Spleen (tissue), 11 donors: ENCODE measurements around the gene SPINT3. TPM values are rescaled to one million over a fixed set of nuclear protein-coding genes. Genes with fewer than 3 reads are reported as not detected.

Experiments
- DNase-seq: peaks from one replicate; pipeline ENCODE4 v3.0.0-alpha.2; 2020
- H3K27ac ChIP-seq, 8 donors: fragments of 200-600 bp; sonication (generic) in 7 of 8; 1 replicate in 4 of 8; 2 replicates in 4 of 8; pipeline versions ENCODE4 v1.5.0 to v1.8.0; 2016 to 2021; ENCODE audit warnings: inconsistent platforms in 4 of 8, mild to moderate bottlenecking in 4 of 8, moderate library complexity in 1 of 8
- H3K27me3 ChIP-seq, 7 donors: fragments of 200-600 bp; sonication (generic) in 6 of 7; replicated peaks in 1 of 7; 1 replicate in 4 of 7; 2 replicates in 3 of 7; pipeline versions ENCODE4 v1.5.0 to v1.8.0; 2016 to 2021; ENCODE audit warnings: inconsistent platforms in 3 of 7, mild to moderate bottlenecking in 1 of 7
- H3K36me3 ChIP-seq, 6 donors: fragments of 200-600 bp; sonication (generic) in 5 of 6; 1 replicate in 4 of 6; 2 replicates in 2 of 6; pipeline versions ENCODE4 v1.5.0 to v1.8.0; 2016 to 2021; ENCODE audit warnings: inconsistent platforms in 2 of 6
- H3K4me1 ChIP-seq, 6 donors: fragments of 200-600 bp; sonication (generic) in 5 of 6; 1 replicate in 3 of 6; 2 replicates in 3 of 6; pipeline versions ENCODE4 v1.5.0 to v1.8.0; 2016 to 2021; ENCODE audit warnings: inconsistent platforms in 3 of 6
- H3K4me3 ChIP-seq, 8 donors: fragments of 200-600 bp; sonication (generic) in 7 of 8; 1 replicate in 4 of 8; 2 replicates in 4 of 8; pipeline versions ENCODE4 v1.5.0 to v1.8.0; 2016 to 2021; ENCODE audit warnings: inconsistent platforms in 4 of 8, mild to moderate bottlenecking in 4 of 8, moderate library complexity in 2 of 8
- H3K9me3 ChIP-seq, 8 donors: fragments of 200-600 bp; sonication (generic) in 7 of 8; 1 replicate in 4 of 8; 2 replicates in 4 of 8; pipeline versions ENCODE4 v1.5.0 to v1.8.0; 2016 to 2021; ENCODE audit warnings: inconsistent platforms in 4 of 8
- CTCF ChIP-seq, 11 experiments: fragments of 200-600 bp in 7 of 11; fragments of 450-650 bp in 4 of 11; sonication (generic) in 4 of 11; IDR thresholded peaks in 8 of 11; conservative IDR thresholded peaks in 3 of 11; 1 replicate in 7 of 11; 2 replicates in 4 of 11; pipeline versions ENCODE4 v1.4.0 to v1.8.0; 2016 to 2021; ENCODE audit warnings: antibody characterized with exemption in 11 of 11, inconsistent platforms in 4 of 11, mild to moderate bottlenecking in 1 of 11
- POLR2A ChIP-seq, 3 donors: fragments of 450-650 bp; IDR thresholded peaks; one replicate each; pipeline ENCODE4 v1.5.1; 2017; ENCODE audit warnings: antibody characterized with exemption in 3 of 3, mild to moderate bottlenecking in 1 of 3
- POLR2AphosphoS5 ChIP-seq, 3 donors: sonication (generic); formaldehyde crosslinking; IDR thresholded peaks; one replicate each; pipeline ENCODE4 v1.5.1; 2017; ENCODE audit warnings: antibody characterized with exemption in 3 of 3
- WGBS, 5 donors: extraction: QIAGEN DNeasy Blood & Tissue Kit in 3 of 5; methylation state at CpG; one replicate each; pipeline versions ENCODE4 v1.1.5 to v1.1.7; 2013 to 2018; 5-methylcytosine and 5-hydroxymethylcytosine counted together
- intact Hi-C: fragments of 100-400 bp; cut with DNase I; formaldehyde crosslinking; loops from one replicate; pipeline ENCODE4 v1.15.0; 2023; ENCODE audit warnings: low total_unique reads
- polyA plus RNA-seq, 3 donors: library from polyadenylated mRNA; stranded (reverse); fragments of 200-250 nt; gene quantifications; one replicate each; pipeline ENCODE4 v1.2.1, GENCODE V29; 2013
- total RNA-seq, 7 donors: library from RNA; depleted of rRNA in 3 of 7; stranded (reverse); fragments of >200 nt in 3 of 7; fragmentation: NEBNext Ultra II Directional in 4 of 7; extraction: Animal tissue kit (Norgen Biotek cat#: 25700) in 4 of 7; gene quantifications; one replicate each; pipeline versions ENCODE4 v1.1.0 to v1.2.1, GENCODE V29; 2016 to 2021
- donor health status: healthy with polysubstance abuse.
- donor health status: DM: no; HTN: no; CAD: no; lungs with moderate emphysema.
- donor health status: DM: no; HTN: no; CAD: no.
- donor health status: Bipolar disorder and iron deficiency.
- donor health status: healthy.
- donor health status: DM: no; HTN: no; CAD: no.
- donor health status: DM: yes; HTN: yes; CAD: no.

SPINT3 gene
- total and polyA plus RNA-seq, 10 donors, result not detected

- no peak overlapping the region for H3K4me3 ChIP-seq
- no peak for DNase-seq
- H3K9me3 ChIP-seq, result no peaks in the 10 kb centered on the region
- 89 to 92% (median 90%) methylated on average over 6 of the region's 6 CpGs for WGBS, 5 donors
- peaks cover 6 to 68% (median 33%) of the 10 kb centered on the region in 7 donors for H3K27me3 ChIP-seq
- intact Hi-C loops, result no loop called here
- H3K27ac ChIP-seq, result no peak overlapping the region
- H3K4me1 ChIP-seq, result peaks cover 10 to 23% (median 19%) of the 10 kb centered on the region in 6 donors
- TF ChIP-seq POLR2A (IDR thresholded peaks at IDR 0.05), result no peak
- no peak for TF ChIP-seq CTCF (IDR thresholded peaks at IDR 0.05 in 8 of 11, conservative IDR thresholded peaks at IDR 0.05 in 3 of 11)
- H3K36me3 ChIP-seq, result no peaks in the 10 kb centered on the region
These were observed 48.2 kb downstream of the SPINT3 start for GRCh38 chr20:45467172-45467571.

- no peak for TF ChIP-seq CTCF (IDR thresholded peaks at IDR 0.05 in 8 of 11, conservative IDR thresholded peaks at IDR 0.05 in 3 of 11)
- no peak for TF ChIP-seq POLR2AphosphoS5 (IDR thresholded peaks at IDR 0.05)
- no peak for DNase-seq
- Histone ChIP-seq H3K4me1 (peaks cover 10 to 16% (median 14%) of the 10 kb centered on the region in 6 donors), H3K9me3 (no peaks in the 10 kb centered on the region), H3K36me3 (no peaks in the 10 kb centered on the region), H3K27me3 (peaks cover 6 to 57% (median 23%) of the 10 kb centered on the region in 7 donors), H3K27ac (no peak overlapping the region), H3K4me3 (no peak overlapping the region)
- intact Hi-C loops, result no loop called here
- WGBS, 5 donors, result 17 to 33% (median 21%) methylated on average over 1 of the region's 1 CpG
These were observed 49.7 kb downstream of the SPINT3 start for GRCh38 chr20:45465491-45466266.

- H3K4me1 ChIP-seq, result no peaks in the 10 kb centered on the region
- TF ChIP-seq CTCF (IDR thresholded peaks at IDR 0.05 in 8 of 11, conservative IDR thresholded peaks at IDR 0.05 in 3 of 11), result no peak
- no peak for TF ChIP-seq POLR2A (IDR thresholded peaks at IDR 0.05)
- no peak for TF ChIP-seq POLR2AphosphoS5 (IDR thresholded peaks at IDR 0.05)
- no peak overlapping the region for H3K4me3 ChIP-seq
- WGBS, 5 donors, result 58 to 89% (median 65%) methylated on average over 4 of the region's 4 CpGs
- H3K36me3 ChIP-seq, result no peaks in the 10 kb centered on the region
- no peaks in the 10 kb centered on the region for H3K9me3 ChIP-seq
- intact Hi-C loops, result no loop called here
- no peak for DNase-seq
- H3K27me3 ChIP-seq, result peaks cover 0 to 37% (median 4%) of the 10 kb centered on the region in 7 donors
- H3K27ac ChIP-seq, result no peak overlapping the region
These were observed 51.7 kb downstream of the SPINT3 start for GRCh38 chr20:45463709-45464108.

- no peaks in the 10 kb centered on the region for H3K36me3 ChIP-seq
- intact Hi-C loops, result no loop called here
- no peak overlapping the region for H3K4me3 ChIP-seq
- H3K27me3 ChIP-seq, result peaks cover 0 to 29% (median 3%) of the 10 kb centered on the region in 7 donors
- DNase-seq, result no peak
- WGBS, 5 donors, result 82 to 86% (median 83%) methylated on average over 6 of the region's 6 CpGs
- H3K9me3 ChIP-seq, result no peaks in the 10 kb centered on the region
- no peak overlapping the region for H3K27ac ChIP-seq
- H3K4me1 ChIP-seq, result no peaks in the 10 kb centered on the region
- TF ChIP-seq POLR2A (IDR thresholded peaks at IDR 0.05) (no peak), POLR2AphosphoS5 (IDR thresholded peaks at IDR 0.05) (no peak), CTCF (IDR thresholded peaks at IDR 0.05 in 8 of 11, conservative IDR thresholded peaks at IDR 0.05 in 3 of 11) (no peak)
These were observed 52.5 kb downstream of the SPINT3 start for GRCh38 chr20:45462711-45463509.
